Astrocyte of the cerebellum (primary cell): Measurements from ENCODE around the gene CCDC91.

ENCODE experiments used
- DNase-seq: peaks from one replicate; pipeline ENCODE4 v3.0.0-alpha.2; 2011; ENCODE audit warnings: low read depth
- H3K4me3 ChIP-seq: 2 replicates; pipeline ENCODE4 v1.5.1; 2011; ENCODE audit warnings: mild to moderate bottlenecking, low read depth, low read length, moderate library complexity
- CTCF ChIP-seq: IDR thresholded peaks from 2 replicates; pipeline ENCODE4 v1.5.1; 2012; ENCODE audit warnings: low read length, low read depth, moderate library complexity, mild to moderate bottlenecking; ENCODE audit errors: missing control alignments
- in situ Hi-C: cut with HindIII; loops from 2 replicates; pipeline ENCODE4 v1.10.0; 2017; ENCODE audit warnings: low sequenced_read_pairs

CCDC91 gene

GRCh38 chr12:28425526-28425925, 235.3 kb downstream of the CCDC91 start:
- DNase-seq: no peak
- no peak overlapping the region for H3K4me3 ChIP-seq
- in situ Hi-C loops: no loop called here
- TF ChIP-seq CTCF: no peak

GRCh38 chr12:28427046-28427445, 236.8 kb downstream of the CCDC91 start:
- H3K4me3 ChIP-seq: no peak overlapping the region
- TF ChIP-seq CTCF: no peak
- no peak for DNase-seq
- in situ Hi-C loops: no loop called here

- TF ChIP-seq CTCF: no peak
Measured at GRCh38 chr12:28440081-28440608, 249.9 kb downstream of the CCDC91 start.

GRCh38 chr12:28442101-28442500, 251.8 kb downstream of the CCDC91 start:
- no peak overlapping the region for H3K4me3 ChIP-seq
- no peak for TF ChIP-seq CTCF
- no peak for DNase-seq
- in situ Hi-C loops: no loop called here

More at GRCh38 chr12:28440081-28440608, 249.9 kb downstream of the CCDC91 start:
- in situ Hi-C loops: no loop called here
- no peak overlapping the region for H3K4me3 ChIP-seq
- no peak for DNase-seq

GRCh38 chr12:28443337-28443736, 253.1 kb downstream of the CCDC91 start:
- H3K4me3 ChIP-seq: no peak overlapping the region
- no peak for TF ChIP-seq CTCF
- DNase-seq: no peak
- in situ Hi-C loops: no loop called here

GRCh38 chr12:28446031-28446430, 255.8 kb downstream of the CCDC91 start:
- no peak overlapping the region for H3K4me3 ChIP-seq
- TF ChIP-seq CTCF: no peak
- peak; percentile 56 for DNase-seq
- in situ Hi-C loops: no loop called here
